ENCODE results near the gene NCOA7. TPM values are rescaled to one million over a fixed set of nuclear protein-coding genes. Genes with fewer than 3 reads are reported as not detected.

NCOA7 gene
- total RNA-seq, 1 experiment from 2014 or later = 37.3 TPM

DNA sequence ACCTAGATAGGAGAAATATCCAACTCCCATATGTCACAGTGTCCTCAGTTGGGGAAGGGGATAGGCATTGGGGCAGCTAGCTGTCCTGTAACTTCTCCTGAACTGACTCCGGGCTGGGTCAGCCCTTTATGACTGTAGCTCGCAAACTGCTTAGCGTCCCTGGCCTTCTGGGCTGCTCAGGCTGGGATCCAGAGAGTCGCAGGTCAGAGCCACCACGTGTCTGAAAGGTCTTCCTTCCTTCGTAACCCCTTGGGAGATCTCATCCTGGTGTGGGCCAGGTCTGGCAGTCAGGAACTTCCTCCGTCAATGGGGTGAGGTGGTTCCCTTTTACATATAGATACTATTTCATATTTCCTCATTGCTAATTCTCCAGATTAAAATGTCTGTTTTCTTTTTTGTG lies 137.0 kb downstream of the NCOA7 start:
- ATAC-seq (no peak), DNase-seq (ENCODE audit: low read depth, low spot score) (no peak)
- no peak overlapping the region for H3K4me3 ChIP-seq (ENCODE audit: low read depth in 2 of 2, low read length in 2 of 2)
- intact Hi-C loops (cut with micrococcal nuclease; ENCODE audit: unreplicated experiment) (no loop called here), in situ Hi-C loops (cut with HindIII; ENCODE audit: low pct_unique_long_range_greater_than_20kb, low sequenced_read_pairs) (no loop called here)
- H3K4me1 ChIP-seq (ENCODE audit: control insufficient read depth, insufficient read depth, low read length) = no peaks in the 10 kb centered on the region
- ChIA-PET CTCF (no interaction called here), POLR2A (no interaction called here)
- H3K9me3 ChIP-seq (ENCODE audit: control insufficient read depth, insufficient read depth, low read depth, low read length) = no peaks in the 10 kb centered on the region
- peaks cover 8% of the 10 kb centered on the region for H3K36me3 ChIP-seq (ENCODE audit: control insufficient read depth, insufficient read depth, low read length)
- no peak overlapping the region for H3K27ac ChIP-seq (ENCODE audit: low read length)
- TF ChIP-seq, protein P1, sequence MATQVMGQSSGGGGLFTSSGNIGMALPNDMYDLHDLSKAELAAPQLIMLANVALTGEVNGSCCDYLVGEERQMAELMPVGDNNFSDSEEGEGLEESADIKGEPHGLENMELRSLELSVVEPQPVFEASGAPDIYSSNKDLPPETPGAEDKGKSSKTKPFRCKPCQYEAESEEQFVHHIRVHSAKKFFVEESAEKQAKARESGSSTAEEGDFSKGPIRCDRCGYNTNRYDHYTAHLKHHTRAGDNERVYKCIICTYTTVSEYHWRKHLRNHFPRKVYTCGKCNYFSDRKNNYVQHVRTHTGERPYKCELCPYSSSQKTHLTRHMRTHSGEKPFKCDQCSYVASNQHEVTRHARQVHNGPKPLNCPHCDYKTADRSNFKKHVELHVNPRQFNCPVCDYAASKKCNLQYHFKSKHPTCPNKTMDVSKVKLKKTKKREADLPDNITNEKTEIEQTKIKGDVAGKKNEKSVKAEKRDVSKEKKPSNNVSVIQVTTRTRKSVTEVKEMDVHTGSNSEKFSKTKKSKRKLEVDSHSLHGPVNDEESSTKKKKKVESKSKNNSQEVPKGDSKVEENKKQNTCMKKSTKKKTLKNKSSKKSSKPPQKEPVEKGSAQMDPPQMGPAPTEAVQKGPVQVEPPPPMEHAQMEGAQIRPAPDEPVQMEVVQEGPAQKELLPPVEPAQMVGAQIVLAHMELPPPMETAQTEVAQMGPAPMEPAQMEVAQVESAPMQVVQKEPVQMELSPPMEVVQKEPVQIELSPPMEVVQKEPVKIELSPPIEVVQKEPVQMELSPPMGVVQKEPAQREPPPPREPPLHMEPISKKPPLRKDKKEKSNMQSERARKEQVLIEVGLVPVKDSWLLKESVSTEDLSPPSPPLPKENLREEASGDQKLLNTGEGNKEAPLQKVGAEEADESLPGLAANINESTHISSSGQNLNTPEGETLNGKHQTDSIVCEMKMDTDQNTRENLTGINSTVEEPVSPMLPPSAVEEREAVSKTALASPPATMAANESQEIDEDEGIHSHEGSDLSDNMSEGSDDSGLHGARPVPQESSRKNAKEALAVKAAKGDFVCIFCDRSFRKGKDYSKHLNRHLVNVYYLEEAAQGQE (IDR thresholded peaks at IDR 0.05; ENCODE audit: insufficient read depth in 1 of 2, low read depth in 2 of 2, low read length in 1 of 2) = no peak
- TF ChIP-seq TCF7L2 (IDR thresholded peaks at IDR 0.05; ENCODE audit: low read depth, low read length) = no peak
- TF ChIP-seq, protein P2, sequence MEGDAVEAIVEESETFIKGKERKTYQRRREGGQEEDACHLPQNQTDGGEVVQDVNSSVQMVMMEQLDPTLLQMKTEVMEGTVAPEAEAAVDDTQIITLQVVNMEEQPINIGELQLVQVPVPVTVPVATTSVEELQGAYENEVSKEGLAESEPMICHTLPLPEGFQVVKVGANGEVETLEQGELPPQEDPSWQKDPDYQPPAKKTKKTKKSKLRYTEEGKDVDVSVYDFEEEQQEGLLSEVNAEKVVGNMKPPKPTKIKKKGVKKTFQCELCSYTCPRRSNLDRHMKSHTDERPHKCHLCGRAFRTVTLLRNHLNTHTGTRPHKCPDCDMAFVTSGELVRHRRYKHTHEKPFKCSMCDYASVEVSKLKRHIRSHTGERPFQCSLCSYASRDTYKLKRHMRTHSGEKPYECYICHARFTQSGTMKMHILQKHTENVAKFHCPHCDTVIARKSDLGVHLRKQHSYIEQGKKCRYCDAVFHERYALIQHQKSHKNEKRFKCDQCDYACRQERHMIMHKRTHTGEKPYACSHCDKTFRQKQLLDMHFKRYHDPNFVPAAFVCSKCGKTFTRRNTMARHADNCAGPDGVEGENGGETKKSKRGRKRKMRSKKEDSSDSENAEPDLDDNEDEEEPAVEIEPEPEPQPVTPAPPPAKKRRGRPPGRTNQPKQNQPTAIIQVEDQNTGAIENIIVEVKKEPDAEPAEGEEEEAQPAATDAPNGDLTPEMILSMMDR (IDR thresholded peaks at IDR 0.05) = no peak
- no peak for TF ChIP-seq SIN3A (IDR thresholded peaks at IDR 0.05; ENCODE audit: borderline replicate concordance, insufficient read depth, low read depth, low read length)
- TF ChIP-seq POLR2AphosphoS5 (IDR thresholded peaks at IDR 0.05; ENCODE audit: low read depth, low read length) = no peak
- no peaks in the 10 kb centered on the region for H3K27me3 ChIP-seq (ENCODE audit: control insufficient read depth, insufficient read depth, low read length)
- BruUV-seq (replicated peaks) = no TSS peak

DNA sequence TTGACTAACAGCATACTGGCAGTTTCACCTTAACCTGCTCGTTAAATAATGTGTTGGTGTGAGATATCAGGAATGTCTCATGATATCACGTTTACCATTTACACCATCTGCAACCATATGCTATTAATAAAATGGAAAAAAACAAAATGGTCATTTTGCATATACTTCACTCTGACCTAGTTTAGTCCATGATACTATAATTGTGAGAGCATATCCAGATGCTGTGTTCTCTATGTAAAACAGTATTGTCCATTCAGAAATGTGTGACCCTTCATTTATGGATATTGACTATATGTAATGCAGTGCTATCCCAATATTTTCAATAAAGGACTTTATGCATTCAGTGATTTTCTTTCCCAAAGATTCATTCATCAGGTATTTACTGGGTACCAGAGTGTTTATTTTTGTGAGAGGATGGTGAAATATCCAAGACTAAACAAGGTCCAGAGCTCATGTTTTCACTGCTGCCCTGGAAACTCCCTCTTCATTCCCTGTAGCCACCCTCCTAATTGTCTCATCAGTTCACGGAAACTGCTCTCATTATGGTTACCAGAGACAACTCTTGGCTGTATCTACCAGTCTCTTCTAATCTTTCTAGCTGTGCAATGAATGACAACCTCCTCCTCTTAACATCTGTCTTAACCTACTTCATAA lies 140.1 kb downstream of the NCOA7 start:
- no peak for TF ChIP-seq POLR2AphosphoS5 (IDR thresholded peaks at IDR 0.05; ENCODE audit: low read depth, low read length)
- TF ChIP-seq SIN3A (IDR thresholded peaks at IDR 0.05; ENCODE audit: borderline replicate concordance, insufficient read depth, low read depth, low read length) = no peak
- no peak for TF ChIP-seq TCF7L2 (IDR thresholded peaks at IDR 0.05; ENCODE audit: low read depth, low read length)
- TF ChIP-seq, protein P2 (IDR thresholded peaks at IDR 0.05) = no peak

More for the DNA sequence above, 140.1 kb downstream of the NCOA7 start:
- H3K9me3 ChIP-seq (ENCODE audit: control insufficient read depth, insufficient read depth, low read depth, low read length) = no peaks in the 10 kb centered on the region
- H3K27me3 ChIP-seq (ENCODE audit: control insufficient read depth, insufficient read depth, low read length) = no peaks in the 10 kb centered on the region
- in situ Hi-C loops (cut with HindIII; ENCODE audit: low pct_unique_long_range_greater_than_20kb, low sequenced_read_pairs) = no loop called here
- no TSS peak for BruUV-seq (replicated peaks)
- H3K4me3 ChIP-seq (ENCODE audit: low read depth in 2 of 2, low read length in 2 of 2) = no peak overlapping the region
- peaks cover 8% of the 10 kb centered on the region; the same call in 1 of the 2 replicates for H3K36me3 ChIP-seq (ENCODE audit: control insufficient read depth, insufficient read depth, low read length)
- ATAC-seq = no peak
- H3K4me1 ChIP-seq (ENCODE audit: control insufficient read depth, insufficient read depth, low read length) = no peaks in the 10 kb centered on the region
- ChIA-PET POLR2A (no interaction called here), CTCF (no interaction called here)
- no peak overlapping the region for H3K27ac ChIP-seq (ENCODE audit: low read length)
- DNase-seq (ENCODE audit: low read depth, low spot score) = no peak
- intact Hi-C loops (cut with micrococcal nuclease; ENCODE audit: unreplicated experiment) = no loop called here

Data from Panc1 (cell line).